NCI-H2196 (cell line): ENCODE measurements around the gene SUSD2.
"Not testable (repeated sequence)": the region's sequence is repeated elsewhere in the genome, so short reads cannot be mapped to it uniquely, and the experiment has no call there.

Experiments
- DNase-seq: peaks from one replicate; lab custom pipeline; 2025; ENCODE audit not compliant: unreplicated experiment; lab: John Stamatoyannopoulos, UW

SUSD2 gene

GRCh38 chr22:24209016-24209415 is 27.7 kb downstream of the SUSD2 start:
- DNase-seq: no peak

GRCh38 chr22:24209687-24210086 is 28.4 kb downstream of the SUSD2 start:
- no peak for DNase-seq

GRCh38 chr22:24210409-24210808 is 29.1 kb downstream of the SUSD2 start:
- DNase-seq: not testable (repeated sequence)

GRCh38 chr22:24211716-24212115 is 30.4 kb downstream of the SUSD2 start:
- not testable (repeated sequence) for DNase-seq

- not testable (repeated sequence) for DNase-seq
Measured at GRCh38 chr22:24213111-24213510, 31.8 kb downstream of the SUSD2 start.

GRCh38 chr22:24214467-24215285 is 33.4 kb downstream of the SUSD2 start:
- DNase-seq: no peak

GRCh38 chr22:24216541-24217209 is 35.4 kb downstream of the SUSD2 start:
- DNase-seq: no peak

GRCh38 chr22:24217384-24217783 is 36.1 kb downstream of the SUSD2 start:
- no peak for DNase-seq

- DNase-seq: no peak
Measured at GRCh38 chr22:24219750-24220149, 38.5 kb downstream of the SUSD2 start.

- no peak for DNase-seq
Measured at GRCh38 chr22:24224468-24224867, 43.2 kb downstream of the SUSD2 start.

- DNase-seq: no peak
Measured at GRCh38 chr22:24225044-24225601, 43.8 kb downstream of the SUSD2 start.

GRCh38 chr22:24225951-24226350 is 44.7 kb downstream of the SUSD2 start:
- no peak for DNase-seq

- no peak for DNase-seq
Measured at GRCh38 chr22:24230911-24231656, 49.8 kb downstream of the SUSD2 start.

- DNase-seq: no peak
Measured at GRCh38 chr22:24231706-24232105, 50.4 kb downstream of the SUSD2 start.

- DNase-seq: no peak
Measured at GRCh38 chr22:24232124-24232523, 50.8 kb downstream of the SUSD2 start.

- DNase-seq: no peak
Measured at GRCh38 chr22:24232725-24233124, 51.4 kb downstream of the SUSD2 start.

GRCh38 chr22:24233235-24233634 is 51.9 kb downstream of the SUSD2 start:
- DNase-seq: no peak

GRCh38 chr22:24233816-24234215 is 52.5 kb downstream of the SUSD2 start:
- DNase-seq: no peak

- no peak for DNase-seq
Measured at GRCh38 chr22:24235315-24235714, 54.0 kb downstream of the SUSD2 start.

GRCh38 chr22:24236656-24237055 is 55.4 kb downstream of the SUSD2 start:
- no peak for DNase-seq

- DNase-seq: not testable (repeated sequence)
Measured at GRCh38 chr22:24238101-24238694, 56.9 kb downstream of the SUSD2 start.
